Panc1 (cell line): Measurements from ENCODE around the gene BCAP29. TPM values are rescaled to one million over a fixed set of nuclear protein-coding genes. Genes with fewer than 3 reads are reported as not detected.

ENCODE experiments used
- ATAC-seq: fragments of 200-7000 bp; cut with Tn5 transposase; 2 replicates; pipeline ENCODE4 v1.9.1; 2020; ENCODE audit warnings: mild to moderate bottlenecking, moderate library complexity
- BruUV-seq: library from RNA; stranded (reverse); fragments of 400-500 nt; replicated peaks from 2 replicates; lab custom pipeline; 2021; lab: Mats Ljungman, UMichigan
- CTCF ChIA-PET: fragments of 300-600 bp; sonication (Branson Sonifier 250); formaldehyde crosslinking; loops from one replicate; lab custom pipeline; 2022; ENCODE audit warnings: antibody characterized with exemption; lab: Charles Lee
- POLR2A ChIA-PET: fragments of 300-600 bp; sonication (Branson Sonifier 250); formaldehyde crosslinking; loops from one replicate; lab custom pipeline; 2022; ENCODE audit warnings: antibody characterized with exemption; lab: Charles Lee
- DNase-seq: peaks from one replicate; pipeline ENCODE4 v3.0.0-alpha.2; 2010; ENCODE audit warnings: low read depth, low spot score
- H3K27ac ChIP-seq: 2 replicates; pipeline ENCODE4 v1.5.1; 2011; ENCODE audit warnings: mild to moderate bottlenecking, low read length, inconsistent platforms
- H3K27me3 ChIP-seq: fragments of 200-500 bp; sonication (Bioruptor generic); 2 replicates; pipeline ENCODE4 v1.6.0; 2014; ENCODE audit warnings: low read length, inconsistent platforms; ENCODE audit not compliant: control insufficient read depth, insufficient read depth
- H3K36me3 ChIP-seq: fragments of 200-500 bp; sonication (Bioruptor generic); 2 replicates; pipeline ENCODE4 v1.5.1; 2014; ENCODE audit warnings: inconsistent platforms, mild to moderate bottlenecking, low read length, moderate library complexity; ENCODE audit not compliant: control insufficient read depth, insufficient read depth
- H3K4me1 ChIP-seq: 2 replicates; pipeline ENCODE4 v1.5.1; 2011; ENCODE audit warnings: inconsistent platforms, mild to moderate bottlenecking, low read length, moderate library complexity; ENCODE audit not compliant: control insufficient read depth, insufficient read depth
- H3K4me3 ChIP-seq, 2 experiments: 2 replicates each; pipeline ENCODE4 v1.5.1; 2011 to 2012; ENCODE audit warnings: low read depth in 2 of 2, low read length in 2 of 2, mild to moderate bottlenecking in 2 of 2, inconsistent platforms in 1 of 2, moderate library complexity in 1 of 2
- H3K9me3 ChIP-seq: fragments of 200-500 bp; sonication (Bioruptor generic); 2 replicates; pipeline ENCODE4 v1.5.1; 2014; ENCODE audit warnings: low read depth, mild to moderate bottlenecking, inconsistent platforms, low read length, moderate library complexity; ENCODE audit not compliant: control insufficient read depth, insufficient read depth
- POLR2AphosphoS5 ChIP-seq: IDR thresholded peaks from 2 replicates; pipeline ENCODE4 v1.6.1; 2012; ENCODE audit warnings: mild to moderate bottlenecking, low read depth, low read length, moderate library complexity
- SIN3A ChIP-seq: IDR thresholded peaks from 2 replicates; pipeline ENCODE4 v1.6.1; 2012; ENCODE audit warnings: low read depth, mild to moderate bottlenecking, low read length, moderate library complexity, borderline replicate concordance; ENCODE audit not compliant: insufficient read depth
- TCF7L2 ChIP-seq: IDR thresholded peaks from 2 replicates; pipeline ENCODE4 v1.6.1; 2011; ENCODE audit warnings: mild to moderate bottlenecking, low read depth, low read length, inconsistent platforms
- in situ Hi-C: cut with HindIII; loops from 2 replicates; pipeline ENCODE4 v1.10.0; 2016; ENCODE audit warnings: low sequenced_read_pairs, low pct_unique_long_range_greater_than_20kb
- intact Hi-C: fragments of 100-400 bp; cut with micrococcal nuclease; formaldehyde crosslinking; loops from one replicate; pipeline ENCODE4 v1.10.0; 2022; ENCODE audit not compliant: unreplicated experiment
- total RNA-seq: library from RNA; stranded (reverse); gene quantifications from one replicate; pipeline ENCODE4 v1.2.1, GENCODE V29; 2021; ENCODE audit not compliant: unreplicated experiment
- TF ChIP-seq, protein P1 (sequence below), 2 experiments: IDR thresholded peaks; 2 replicates each; pipeline ENCODE4 v1.6.1; 2011 to 2012; ENCODE audit warnings: low read depth in 2 of 2, control low read depth in 1 of 2, low read length in 1 of 2, mild to moderate bottlenecking in 1 of 2, moderate library complexity in 1 of 2; ENCODE audit not compliant: insufficient read depth in 1 of 2
- TF ChIP-seq, protein P2 (sequence below): fragments of 450-650 bp; IDR thresholded peaks from 2 replicates; pipeline ENCODE4 v1.5.1; 2017; ENCODE audit warnings: mild to moderate bottlenecking

BCAP29 gene
- total RNA-seq, 1 experiment from 2014 or later = 71.7 TPM

DNA sequence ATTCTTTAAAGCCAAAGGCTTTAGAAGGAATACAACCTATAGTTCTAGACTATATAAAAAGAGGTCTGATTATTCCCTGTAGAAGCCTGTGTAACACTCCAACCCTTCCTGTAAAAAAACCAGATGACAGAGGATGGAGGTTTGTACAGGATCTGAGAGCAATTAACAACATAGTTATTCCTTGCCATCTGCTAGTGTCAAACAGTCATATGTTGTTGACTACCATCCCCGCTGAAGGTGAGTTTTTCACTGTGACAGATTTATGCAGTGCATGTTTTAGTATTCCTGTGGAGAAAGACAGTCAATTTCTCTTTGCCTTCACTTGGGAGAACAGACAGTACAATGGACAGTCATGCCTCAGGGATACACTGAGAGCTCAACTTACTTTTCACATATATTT lies 61.6 kb downstream of the BCAP29 start:
- H3K27me3 ChIP-seq = peaks cover 18% of the 10 kb centered on the region
- intact Hi-C loops (no loop called here), in situ Hi-C loops (no loop called here)
- no peaks in the 10 kb centered on the region for H3K36me3 ChIP-seq
- no peak overlapping the region for H3K27ac ChIP-seq
- ChIA-PET CTCF (no interaction called here), POLR2A (no interaction called here)
- H3K4me1 ChIP-seq = no peaks in the 10 kb centered on the region
- no TSS peak for BruUV-seq
- no peak for DNase-seq
- H3K9me3 ChIP-seq = no peaks in the 10 kb centered on the region
- no peak overlapping the region for H3K4me3 ChIP-seq
- no peak for ATAC-seq
- no peak for TF ChIP-seq SIN3A
- TF ChIP-seq, protein P1, sequence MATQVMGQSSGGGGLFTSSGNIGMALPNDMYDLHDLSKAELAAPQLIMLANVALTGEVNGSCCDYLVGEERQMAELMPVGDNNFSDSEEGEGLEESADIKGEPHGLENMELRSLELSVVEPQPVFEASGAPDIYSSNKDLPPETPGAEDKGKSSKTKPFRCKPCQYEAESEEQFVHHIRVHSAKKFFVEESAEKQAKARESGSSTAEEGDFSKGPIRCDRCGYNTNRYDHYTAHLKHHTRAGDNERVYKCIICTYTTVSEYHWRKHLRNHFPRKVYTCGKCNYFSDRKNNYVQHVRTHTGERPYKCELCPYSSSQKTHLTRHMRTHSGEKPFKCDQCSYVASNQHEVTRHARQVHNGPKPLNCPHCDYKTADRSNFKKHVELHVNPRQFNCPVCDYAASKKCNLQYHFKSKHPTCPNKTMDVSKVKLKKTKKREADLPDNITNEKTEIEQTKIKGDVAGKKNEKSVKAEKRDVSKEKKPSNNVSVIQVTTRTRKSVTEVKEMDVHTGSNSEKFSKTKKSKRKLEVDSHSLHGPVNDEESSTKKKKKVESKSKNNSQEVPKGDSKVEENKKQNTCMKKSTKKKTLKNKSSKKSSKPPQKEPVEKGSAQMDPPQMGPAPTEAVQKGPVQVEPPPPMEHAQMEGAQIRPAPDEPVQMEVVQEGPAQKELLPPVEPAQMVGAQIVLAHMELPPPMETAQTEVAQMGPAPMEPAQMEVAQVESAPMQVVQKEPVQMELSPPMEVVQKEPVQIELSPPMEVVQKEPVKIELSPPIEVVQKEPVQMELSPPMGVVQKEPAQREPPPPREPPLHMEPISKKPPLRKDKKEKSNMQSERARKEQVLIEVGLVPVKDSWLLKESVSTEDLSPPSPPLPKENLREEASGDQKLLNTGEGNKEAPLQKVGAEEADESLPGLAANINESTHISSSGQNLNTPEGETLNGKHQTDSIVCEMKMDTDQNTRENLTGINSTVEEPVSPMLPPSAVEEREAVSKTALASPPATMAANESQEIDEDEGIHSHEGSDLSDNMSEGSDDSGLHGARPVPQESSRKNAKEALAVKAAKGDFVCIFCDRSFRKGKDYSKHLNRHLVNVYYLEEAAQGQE (IDR thresholded peaks at IDR 0.05; ENCODE audit: insufficient read depth in 1 of 2, low read depth in 2 of 2, low read length in 1 of 2) = no peak
- TF ChIP-seq, protein P2, sequence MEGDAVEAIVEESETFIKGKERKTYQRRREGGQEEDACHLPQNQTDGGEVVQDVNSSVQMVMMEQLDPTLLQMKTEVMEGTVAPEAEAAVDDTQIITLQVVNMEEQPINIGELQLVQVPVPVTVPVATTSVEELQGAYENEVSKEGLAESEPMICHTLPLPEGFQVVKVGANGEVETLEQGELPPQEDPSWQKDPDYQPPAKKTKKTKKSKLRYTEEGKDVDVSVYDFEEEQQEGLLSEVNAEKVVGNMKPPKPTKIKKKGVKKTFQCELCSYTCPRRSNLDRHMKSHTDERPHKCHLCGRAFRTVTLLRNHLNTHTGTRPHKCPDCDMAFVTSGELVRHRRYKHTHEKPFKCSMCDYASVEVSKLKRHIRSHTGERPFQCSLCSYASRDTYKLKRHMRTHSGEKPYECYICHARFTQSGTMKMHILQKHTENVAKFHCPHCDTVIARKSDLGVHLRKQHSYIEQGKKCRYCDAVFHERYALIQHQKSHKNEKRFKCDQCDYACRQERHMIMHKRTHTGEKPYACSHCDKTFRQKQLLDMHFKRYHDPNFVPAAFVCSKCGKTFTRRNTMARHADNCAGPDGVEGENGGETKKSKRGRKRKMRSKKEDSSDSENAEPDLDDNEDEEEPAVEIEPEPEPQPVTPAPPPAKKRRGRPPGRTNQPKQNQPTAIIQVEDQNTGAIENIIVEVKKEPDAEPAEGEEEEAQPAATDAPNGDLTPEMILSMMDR = no peak
- TF ChIP-seq POLR2AphosphoS5 = no peak
- TF ChIP-seq TCF7L2 = no peak

GRCh38 chr7:107642501-107642900 lies 62.5 kb downstream of the BCAP29 start:
- ChIA-PET CTCF (no interaction called here), POLR2A (no interaction called here)
- Histone ChIP-seq H3K4me3 (no peak overlapping the region), H3K9me3 (no peaks in the 10 kb centered on the region), H3K4me1 (no peaks in the 10 kb centered on the region), H3K36me3 (no peaks in the 10 kb centered on the region), H3K27me3 (peaks cover 18% of the 10 kb centered on the region), H3K27ac (no peak overlapping the region)
- TF ChIP-seq TCF7L2 (no peak), POLR2AphosphoS5 (no peak)
- TF ChIP-seq, protein P2 = no peak
- TF ChIP-seq, protein P1 (IDR thresholded peaks at IDR 0.05; ENCODE audit: insufficient read depth in 1 of 2, low read depth in 2 of 2, low read length in 1 of 2) = no peak
- in situ Hi-C loops = no loop called here
- no TSS peak for BruUV-seq
- no peak for DNase-seq
- ATAC-seq = no peak
- intact Hi-C loops = no loop called here
